K562 (cell line): ENCODE results near the gene SMG7. TPM values are rescaled to one million over a fixed set of nuclear protein-coding genes. Genes with fewer than 3 reads are reported as not detected.

Source experiments
- ATAC-seq: fragments of 200-7000 bp; cut with Tn5 transposase; 3 replicates; pipeline ENCODE4 v1.9.1; 2020; ENCODE audit warnings: moderate library complexity
- BruUV-seq: library from RNA; stranded (reverse); fragments of 400-500 nt; replicated peaks from 2 replicates; lab custom pipeline; 2021; lab: Mats Ljungman, UMichigan
- CTCF ChIA-PET: fragments of 300-600 bp; formaldehyde crosslinking; extraction: SDS; loops from one replicate; lab custom pipeline; 2021; ENCODE audit warnings: low intra/inter-chr PET ratio; lab: Yijun Ruan, JAX
- POLR2A ChIA-PET: fragments of 300-600, 350-650 bp; sonication (Branson Sonifier 250); formaldehyde crosslinking; extraction: SDS; loops from one replicate; lab custom pipeline; 2021; ENCODE audit warnings: antibody characterized with exemption, inconsistent platforms; lab: Yijun Ruan, JAX
- DNase-seq, 4 experiments: peaks; one replicate each; pipeline versions ENCODE4 v3.0.0 to v3.0.0-alpha.2; 2011 to 2018; ENCODE audit warnings: low spot score in 3 of 4, mixed read lengths in 3 of 4; ENCODE audit errors: extremely low read depth in 1 of 4
- FAIRE-seq: peaks from 2 replicates; lab custom pipeline; 2011; peaks lifted over from hg19 to GRCh38; lab: Jason Lieb, UNC
- H2AFZ ChIP-seq: 2 replicates; pipeline ENCODE4 v1.6.0; 2011; ENCODE audit warnings: low read depth, low read length, control low read depth, inconsistent platforms
- H3K27ac ChIP-seq: fragments of 200-600 bp; 3 replicates; pipeline ENCODE4 v1.8.0; 2011; ENCODE audit warnings: low read depth, mild to moderate bottlenecking, control low read depth, inconsistent platforms, low read length, moderate library complexity, mixed read lengths; ENCODE audit errors: extremely low read depth
- H3K27me3 ChIP-seq, 2 experiments: fragments of 300-600 bp in 1 of 2; 2 replicates in 1 of 2; 3 replicates in 1 of 2; pipeline versions ENCODE4 v1.6.0 to v1.8.0; 2011; ENCODE audit warnings: inconsistent platforms in 2 of 2, low read length in 2 of 2, mild to moderate bottlenecking in 1 of 2, mixed read lengths in 1 of 2, moderate library complexity in 1 of 2; ENCODE audit not compliant: control insufficient read depth in 2 of 2, insufficient read depth in 2 of 2
- H3K36me3 ChIP-seq: fragments of 300-600 bp; 3 replicates; pipeline ENCODE4 v1.8.0; 2011; ENCODE audit warnings: mild to moderate bottlenecking, low read length, inconsistent platforms; ENCODE audit not compliant: control insufficient read depth, insufficient read depth
- H3K4me1 ChIP-seq, 2 experiments: fragments of 200-600 bp in 1 of 2; replicated peaks in 1 of 2; 2 replicates in 1 of 2; 3 replicates in 1 of 2; pipeline versions ENCODE4 v1.5.1 to v1.8.0; 2011; ENCODE audit warnings: inconsistent platforms in 2 of 2, low read length in 2 of 2, mild to moderate bottlenecking in 1 of 2, mixed read lengths in 1 of 2, moderate library complexity in 1 of 2; ENCODE audit not compliant: control insufficient read depth in 2 of 2, insufficient read depth in 2 of 2
- H3K4me2 ChIP-seq: 2 replicates; pipeline ENCODE4 v1.6.1; 2011; ENCODE audit warnings: low read length, control low read depth, inconsistent platforms, mixed read lengths; ENCODE audit not compliant: insufficient read depth
- H3K4me3 ChIP-seq: fragments of 200-600 bp; sonication (generic), shearing (Covaris generic); 2 replicates; pipeline ENCODE4 v1.5.1; 2016; ENCODE audit warnings: control low read depth, inconsistent platforms
- H3K79me2 ChIP-seq: fragments of 200-600 bp; 3 replicates; pipeline ENCODE4 v1.8.0; 2011; ENCODE audit warnings: low read length, inconsistent platforms; ENCODE audit not compliant: control insufficient read depth, insufficient read depth
- H3K9ac ChIP-seq, 2 experiments: 2 replicates each; pipeline versions ENCODE4 v1.6.0 to v1.6.1; 2011; ENCODE audit warnings: low read depth in 2 of 2, low read length in 2 of 2, control low read depth in 1 of 2, inconsistent platforms in 1 of 2, mild to moderate bottlenecking in 1 of 2, mixed read lengths in 1 of 2; ENCODE audit not compliant: insufficient read depth in 1 of 2
- H3K9me1 ChIP-seq: one replicate; pipeline ENCODE4 v1.6.0; 2011; ENCODE audit warnings: inconsistent platforms, mild to moderate bottlenecking, low read length, moderate library complexity; ENCODE audit not compliant: control insufficient read depth, insufficient read depth
- H3K9me3 ChIP-seq: replicated peaks from 2 replicates; pipeline ENCODE4 v1.5.1; 2011; ENCODE audit warnings: low read depth, low read length, inconsistent platforms; ENCODE audit not compliant: control insufficient read depth, insufficient read depth
- H4K20me1 ChIP-seq: replicated peaks from 2 replicates; pipeline ENCODE4 v1.6.1; 2011; ENCODE audit warnings: low read length, inconsistent platforms, mixed read lengths; ENCODE audit not compliant: control insufficient read depth, insufficient read depth
- E2F1 ChIP-seq: sonication (generic); formaldehyde crosslinking; IDR thresholded peaks from 2 replicates; pipeline ENCODE4 v1.8.1; 2023; ENCODE audit warnings: mild to moderate bottlenecking, missing genetic modification reagents, moderate library complexity
- FOXA3 ChIP-seq, 2 experiments: fragments of 450-650 bp in 1 of 2; sonication (generic) in 1 of 2; formaldehyde crosslinking; IDR thresholded peaks in 1 of 2; conservative IDR thresholded peaks in 1 of 2; 2 replicates each; pipeline versions ENCODE4 v1.4.0 to v1.8.0; 2020 to 2022; ENCODE audit warnings: mild to moderate bottlenecking in 2 of 2, missing genetic modification reagents in 1 of 2
- MAX ChIP-seq: sonication (generic); formaldehyde crosslinking; IDR thresholded peaks from 2 replicates; pipeline ENCODE4 v1.9.0; 2022; ENCODE audit warnings: mild to moderate bottlenecking, missing genetic modification reagents
- TBP ChIP-seq: optimal IDR thresholded peaks from 2 replicates; pipeline ENCODE3; 2011; ENCODE audit warnings: low read depth, low read length, improper control_type of control experiment
- TCF3 ChIP-seq: sonication (generic); formaldehyde crosslinking; IDR thresholded peaks from 2 replicates; pipeline ENCODE4 v1.4.0; 2020; ENCODE audit warnings: mild to moderate bottlenecking, missing genetic modification reagents
- ZBTB7A ChIP-seq: IDR thresholded peaks from 2 replicates; pipeline ENCODE4 v1.6.1; 2011; ENCODE audit warnings: low read depth, mild to moderate bottlenecking, low read length, moderate library complexity, borderline replicate concordance; ENCODE audit not compliant: control insufficient read depth
- ZC3H8 ChIP-seq: fragments of 450-650 bp; IDR thresholded peaks from 2 replicates; pipeline ENCODE4 v1.6.1; 2017
- ZNF280B ChIP-seq: fragments of 250-450 bp; sonication (Bioruptor Pico); IDR thresholded peaks from 2 replicates; pipeline ENCODE4 v1.5.1; 2021; ENCODE audit warnings: mild to moderate bottlenecking
- ZNF41 ChIP-seq: fragments of 250-450 bp; sonication (Bioruptor Pico); conservative IDR thresholded peaks from 2 replicates; pipeline ENCODE4 v1.4.0; 2020; ENCODE audit warnings: mild to moderate bottlenecking
- WGBS: fragments of 100-300 bp; shearing (Covaris generic); methylation state at CpG from one replicate; pipeline ENCODE4 v1.1.6; 2016; ENCODE audit warnings: low coverage, mixed read lengths; ENCODE audit not compliant: insufficient coverage; ENCODE audit errors: missing lambda C conversion rate; 5-methylcytosine and 5-hydroxymethylcytosine counted together
- in situ Hi-C: fragments of 300-500 bp; cut with MboI; formaldehyde crosslinking; loops from 4 replicates; pipeline ENCODE4 v1.15.0; 2018; ENCODE audit warnings: inconsistent platforms, mixed read lengths
- intact Hi-C: fragments of 100-400 bp; cut with micrococcal nuclease; formaldehyde crosslinking; loops from 2 replicates; pipeline ENCODE4 v1.14.2; 2022
- polyA plus RNA-seq, 8 experiments: library from polyadenylated mRNA; depleted of rRNA in 4 of 8; stranded (reverse) in 5 of 8; unstranded in 3 of 8; fragments of >200 nt; fragmentation: Nextera tagmentation in 2 of 8; fragmentation: Illumina TruSeq in 1 of 8; extraction: Ambion mirVana in 2 of 8; extraction: Trizol in 1 of 8; gene quantifications; 2 replicates each; pipeline versions ENCODE4 v1.2.1 to v1.2.3, GENCODE V29; 2011 to 2014; ENCODE audit warnings: inconsistent platforms in 1 of 8, missing spikeins in 1 of 8
- total RNA-seq, 7 experiments: library from RNA; depleted of rRNA in 6 of 7; stranded (reverse); fragments of >200 nt in 6 of 7; fragmentation: Illumina TruSeq in 2 of 7; extraction: Trizol in 2 of 7; gene quantifications; 2 replicates each; pipeline versions ENCODE4 v1.2.1 to v1.2.3, GENCODE V29; 2011 to 2021; ENCODE audit warnings: low replicate concordance in 1 of 7
- TF ChIP-seq, protein P1 (sequence below): fragments of 250-450 bp; sonication (Bioruptor Pico); IDR thresholded peaks from 2 replicates; pipeline ENCODE4 v1.8.0; 2021; ENCODE audit warnings: mild to moderate bottlenecking, moderate library complexity

Gene SMG7
- total and polyA plus RNA-seq, 9 of the 15 experiments (the other 6 are each of a cell fraction or from before 2014, with no cell fraction given), result 12.4 to 74.6 (median 29.0) TPM

- no peaks in the 10 kb centered on the region for H3K4me1 ChIP-seq
- BruUV-seq, result no TSS peak
- no peak for TF ChIP-seq MAX (CRISPR knock-in tag)
- no peak for TF ChIP-seq FOXA3 (CRISPR knock-in tag; conservative IDR thresholded peaks at IDR 0.05 in 1 of 2, IDR thresholded peaks at IDR 0.05 in 1 of 2)
- no peak for TF ChIP-seq ZC3H8
- no peak for TF ChIP-seq TBP
- no peak for TF ChIP-seq ZNF280B (CRISPR knock-in tag)
- no peak for TF ChIP-seq ZBTB7A
- TF ChIP-seq, protein P1, sequence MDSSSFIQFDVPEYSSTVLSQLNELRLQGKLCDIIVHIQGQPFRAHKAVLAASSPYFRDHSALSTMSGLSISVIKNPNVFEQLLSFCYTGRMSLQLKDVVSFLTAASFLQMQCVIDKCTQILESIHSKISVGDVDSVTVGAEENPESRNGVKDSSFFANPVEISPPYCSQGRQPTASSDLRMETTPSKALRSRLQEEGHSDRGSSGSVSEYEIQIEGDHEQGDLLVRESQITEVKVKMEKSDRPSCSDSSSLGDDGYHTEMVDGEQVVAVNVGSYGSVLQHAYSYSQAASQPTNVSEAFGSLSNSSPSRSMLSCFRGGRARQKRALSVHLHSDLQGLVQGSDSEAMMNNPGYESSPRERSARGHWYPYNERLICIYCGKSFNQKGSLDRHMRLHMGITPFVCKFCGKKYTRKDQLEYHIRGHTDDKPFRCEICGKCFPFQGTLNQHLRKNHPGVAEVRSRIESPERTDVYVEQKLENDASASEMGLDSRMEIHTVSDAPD, result no peak
- TF ChIP-seq E2F1 (CRISPR knock-in tag), result no peak
- TF ChIP-seq ZNF41 (CRISPR knock-in tag), result no peak
- TF ChIP-seq TCF3 (CRISPR knock-in tag), result no peak
- no peaks in the 10 kb centered on the region for H3K9me3 ChIP-seq
- DNase-seq (no peak), FAIRE-seq (no peak), ATAC-seq (no peak)
- intact Hi-C loops (no loop called here), in situ Hi-C loops (no loop called here)
- ChIA-PET POLR2A (no interaction called here), CTCF (no interaction called here)
- H3K4me3 ChIP-seq, result no peak overlapping the region
- H3K9ac ChIP-seq, result no peak overlapping the region
- H3K4me2 ChIP-seq, result no peak overlapping the region
- H3K27me3 ChIP-seq, result peaks cover 8 to 16% of the 10 kb centered on the region in 2 experiments; a peak in 4 of 5 replicates
- no peaks in the 10 kb centered on the region for H3K9me1 ChIP-seq
- no peaks in the 10 kb centered on the region for H3K79me2 ChIP-seq
- no peak overlapping the region for H2AFZ ChIP-seq
- no peak overlapping the region for H3K27ac ChIP-seq
- no peaks in the 10 kb centered on the region for H3K36me3 ChIP-seq
- WGBS, result 6% methylated on average over 2 of the region's 2 CpGs
- 0 out of 2 replicates have a peak, but pooled peaks cover 4% of the 10 kb centered on the region for H4K20me1 ChIP-seq
These were observed 39.8 kb upstream of the SMG7 start for GRCh38 chr1:183432548-183432875.
